T-helper 1 cell (primary cell): ENCODE measurements around the gene ABO.
"Not testable (repeated sequence)": the region's sequence is repeated elsewhere in the genome, so short reads cannot be mapped to it uniquely, and the experiment has no call there.

Experiments used
- DNase-seq, 5 donors: peaks; one replicate each; pipeline ENCODE4 v3.0.0-alpha.2; 2012 to 2020

Gene ABO

DNA sequence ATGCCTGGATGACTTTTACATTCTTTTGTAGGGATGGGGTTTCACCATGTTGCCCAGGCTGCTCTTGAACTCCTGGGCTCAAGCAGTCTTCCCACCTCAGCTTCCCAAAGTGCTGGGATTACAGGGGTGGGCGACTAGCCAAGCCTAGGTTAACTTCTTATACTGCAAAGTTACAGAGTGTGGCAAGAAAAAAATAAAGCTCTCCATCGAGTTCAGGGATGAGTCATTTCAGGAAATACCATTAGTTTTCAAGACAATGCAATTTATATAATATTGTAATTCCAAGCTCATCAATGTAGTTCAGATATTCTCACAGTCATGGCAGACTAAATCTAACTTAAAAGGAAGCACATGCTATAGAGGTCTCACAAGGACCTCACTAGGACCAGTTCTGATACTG lies 11.5 kb upstream of the ABO start:
- DNase-seq, result no peak

DNA sequence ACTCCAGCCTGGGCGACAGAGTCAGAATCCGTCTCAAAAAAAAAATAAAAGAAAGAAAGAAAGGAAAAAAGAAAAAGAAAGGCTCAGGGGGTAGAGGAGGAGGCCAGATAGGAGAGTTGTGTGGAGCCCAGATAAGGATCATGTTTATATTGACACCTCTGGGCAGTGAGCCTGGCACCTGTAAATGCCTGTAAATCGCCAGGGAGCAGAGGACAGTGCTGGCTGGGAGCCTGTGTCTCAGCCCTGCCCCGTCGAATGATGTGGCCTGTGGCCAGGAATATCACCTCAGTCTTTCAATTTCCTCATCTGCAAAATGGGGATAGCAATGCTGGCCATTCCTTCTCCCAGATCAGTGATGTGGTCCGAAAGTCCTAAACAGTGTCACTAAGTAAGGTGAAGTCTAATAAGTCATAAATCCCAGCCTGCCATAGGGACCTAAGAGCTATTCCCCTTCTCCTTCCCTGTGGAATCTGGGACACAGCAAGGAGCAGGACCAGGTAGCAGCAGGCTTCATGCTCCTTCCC lies 10.3 kb upstream of the ABO start:
- DNase-seq, result no peak

DNA sequence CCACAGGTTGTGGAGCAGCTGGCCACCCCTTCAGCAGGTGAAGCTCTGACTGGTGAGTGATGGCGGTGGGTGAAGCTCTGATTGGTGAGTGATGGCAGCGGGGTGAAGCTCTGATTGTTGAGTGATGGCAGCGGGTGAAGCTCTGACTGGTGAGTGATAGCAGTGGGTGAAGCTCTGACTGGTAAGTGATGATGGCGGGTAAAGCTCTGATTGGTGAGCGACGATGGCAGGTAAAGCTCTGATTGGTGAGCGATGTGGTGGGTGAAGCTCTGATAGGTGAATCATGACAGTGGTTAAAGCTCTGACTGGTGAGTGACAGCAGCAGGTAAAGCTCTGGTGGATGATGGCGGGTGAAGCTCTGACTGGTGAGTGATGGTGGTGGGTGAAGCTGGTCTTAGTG lies 9.4 kb upstream of the ABO start:
- no peak for DNase-seq

DNA sequence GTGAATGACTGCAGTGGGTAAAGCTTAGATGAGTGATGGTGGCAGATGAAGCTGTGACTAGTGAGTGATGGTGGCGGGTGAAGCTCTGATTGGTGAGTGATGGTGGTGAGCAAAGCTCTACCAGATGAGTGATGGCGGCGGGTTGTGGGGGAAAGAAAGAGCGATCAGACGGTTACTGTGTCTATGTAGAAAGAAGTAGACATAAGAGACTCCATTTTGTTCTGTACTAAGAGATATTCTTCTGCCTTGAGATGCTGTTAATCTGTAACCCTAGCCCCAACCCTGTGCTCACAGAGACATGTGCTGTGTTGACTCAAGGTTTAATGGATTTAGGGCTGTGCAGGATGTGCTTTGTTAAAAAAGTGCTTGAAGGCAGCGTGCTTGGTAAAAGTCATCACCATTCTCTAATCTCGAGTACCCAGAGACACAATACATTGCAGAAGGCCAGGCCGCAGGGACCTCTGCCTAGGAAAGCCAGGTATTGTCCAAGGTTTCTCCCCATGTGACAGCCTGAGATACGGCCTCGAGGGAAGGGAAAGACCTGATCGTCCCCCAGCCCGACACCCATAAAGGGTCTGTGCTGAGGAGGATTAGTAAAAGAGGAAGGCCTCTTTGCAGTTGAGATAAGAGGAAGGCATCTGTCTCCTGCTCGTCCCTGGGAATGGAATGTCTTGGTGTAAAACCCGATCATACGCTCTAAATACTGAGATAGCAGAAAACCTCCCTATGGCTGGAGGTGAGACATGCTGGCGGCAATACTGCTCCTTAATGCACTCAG lies 8.4 kb upstream of the ABO start:
- not testable (repeated sequence) for DNase-seq

DNA sequence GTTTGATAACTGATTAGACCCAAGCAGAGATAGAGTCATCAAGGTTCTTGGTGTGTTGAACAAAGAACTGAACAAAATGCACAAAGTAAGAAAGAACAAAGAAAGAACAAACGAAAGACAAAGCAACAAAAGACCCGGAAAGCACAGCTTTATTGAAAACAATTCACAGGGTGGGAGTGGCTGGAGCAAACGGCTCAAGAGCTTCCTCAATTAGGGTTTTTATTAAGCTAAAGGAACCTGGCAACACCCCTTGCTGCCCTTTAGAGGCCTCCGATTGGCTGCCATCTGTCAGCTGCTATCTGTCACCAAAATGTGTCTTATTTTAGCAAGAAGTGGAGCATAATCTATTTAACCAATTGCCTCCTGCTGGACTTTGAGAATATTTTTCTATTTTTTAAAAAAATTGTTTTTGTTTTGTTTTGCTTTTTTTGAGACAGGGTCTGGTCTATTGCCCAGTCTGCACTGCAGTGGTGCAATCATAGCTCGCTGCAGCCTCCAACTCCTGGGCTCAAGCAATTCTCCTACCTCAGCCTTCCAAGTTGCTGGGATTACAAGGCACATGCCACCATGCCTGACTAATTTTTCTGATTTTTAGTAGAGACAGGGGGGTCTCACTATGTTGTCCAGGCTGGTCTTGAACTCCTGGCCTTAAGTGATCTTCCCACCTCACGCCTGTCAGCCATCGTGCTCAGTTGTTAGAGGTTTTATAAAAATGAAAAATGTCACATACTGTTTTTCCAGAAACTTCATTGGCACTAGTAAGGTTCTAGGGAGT lies 7.7 kb upstream of the ABO start:
- DNase-seq, result no peak

DNA sequence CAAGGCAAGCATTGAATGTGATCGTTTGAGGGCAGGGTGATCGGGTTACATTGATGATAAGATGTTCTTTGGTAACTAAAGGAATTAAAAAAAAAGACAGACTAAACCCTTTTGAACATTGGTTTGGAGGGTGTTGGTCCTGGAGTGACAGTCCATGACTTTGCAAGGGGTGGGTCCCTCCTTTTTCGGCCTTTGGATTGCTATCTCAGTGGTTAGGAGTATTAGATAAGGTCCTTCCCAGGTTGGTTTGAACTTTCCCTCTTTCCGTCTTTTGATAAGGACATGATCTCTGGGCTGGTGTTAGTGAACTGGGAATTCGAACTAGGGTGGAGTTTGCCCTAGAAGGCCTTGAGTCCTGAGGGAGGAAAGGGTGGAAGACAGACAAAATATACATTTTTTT lies 5.4 kb upstream of the ABO start:
- DNase-seq, result no peak

DNA sequence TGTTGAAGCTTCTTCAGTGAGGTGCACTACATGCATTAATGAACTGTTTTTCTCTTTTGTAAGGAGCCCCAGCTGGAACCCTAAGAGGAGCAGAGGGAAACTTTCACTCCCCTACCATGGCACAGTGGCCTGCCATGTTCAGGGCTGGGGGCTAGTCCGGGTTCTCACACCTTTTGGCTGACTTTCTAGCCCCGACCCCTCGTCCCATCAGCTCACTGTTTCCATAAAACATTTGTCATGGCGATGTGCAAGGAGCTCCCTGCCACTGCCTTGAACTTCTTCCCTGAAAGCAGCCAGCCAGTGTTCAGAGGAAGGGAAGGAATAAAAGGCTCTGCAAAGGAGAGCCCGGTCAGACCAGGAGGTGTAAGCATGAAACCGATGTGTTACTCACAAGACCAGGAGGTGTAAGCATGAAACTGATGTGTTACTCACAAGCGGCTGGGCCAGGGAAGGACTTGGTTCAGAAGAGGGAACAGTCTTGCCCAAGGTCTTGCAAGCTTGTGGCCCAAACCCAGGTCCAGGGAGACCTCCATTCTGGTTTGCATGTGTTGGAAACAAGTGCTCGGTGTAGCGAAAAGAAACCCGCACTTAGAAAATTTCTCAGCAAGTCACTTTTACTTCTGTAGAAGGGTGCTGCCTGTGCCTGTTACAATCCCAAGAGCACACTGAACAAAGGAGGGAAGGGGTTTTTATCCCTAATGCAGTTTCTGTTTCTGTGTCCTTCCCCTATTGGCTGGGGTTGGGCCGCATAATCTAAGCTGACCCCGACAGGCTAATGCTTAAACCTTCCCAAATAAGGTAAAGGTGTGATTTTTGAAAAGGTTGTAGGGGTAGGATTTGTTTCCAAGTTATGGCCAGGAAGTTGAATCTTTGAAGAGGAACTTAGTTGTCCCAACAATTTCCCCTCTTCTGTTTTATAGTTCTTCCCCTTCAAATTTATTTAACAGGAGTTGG lies 3.4 kb upstream of the ABO start:
- no peak for DNase-seq

DNA sequence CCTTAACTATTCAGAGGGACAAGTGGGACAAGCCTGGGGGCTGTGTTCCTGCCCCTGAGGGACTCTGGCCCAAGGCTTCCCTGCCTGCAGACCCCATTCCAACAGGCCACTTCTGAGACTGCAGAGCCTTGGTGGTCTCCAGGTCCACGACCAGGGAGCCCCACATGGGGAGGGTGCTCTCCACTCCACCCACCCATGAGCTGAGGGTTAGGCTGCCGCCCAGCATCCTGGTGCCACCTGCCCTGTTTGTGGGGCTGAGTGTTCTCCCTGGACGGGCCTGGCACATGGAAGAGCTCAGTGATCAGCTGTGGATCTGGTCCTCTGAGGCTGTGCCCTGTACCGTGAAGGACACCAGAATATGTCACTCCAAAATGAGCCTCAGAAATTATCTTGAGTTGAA lies 2.5 kb upstream of the ABO start:
- DNase-seq, result no peak

DNA sequence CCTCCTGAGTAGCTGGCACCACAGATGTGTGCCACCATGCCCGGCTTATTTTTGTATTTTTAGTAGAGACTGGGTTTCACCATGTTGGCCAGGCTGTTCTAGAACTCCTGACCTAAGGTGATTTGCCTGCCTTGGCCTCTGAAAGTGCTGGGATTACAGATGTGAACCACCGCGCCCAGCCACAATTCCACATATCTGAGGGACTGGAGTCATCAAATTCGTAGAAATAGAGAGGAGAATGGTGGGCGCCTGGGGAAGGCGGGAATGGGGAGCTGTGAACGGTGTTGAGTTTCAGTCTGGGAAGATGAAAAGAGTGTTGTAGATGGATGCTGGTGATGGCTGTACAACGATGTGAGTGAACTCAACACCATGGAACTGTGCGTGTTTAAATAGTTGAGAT lies 1.9 kb upstream of the ABO start:
- DNase-seq, result no peak

DNA sequence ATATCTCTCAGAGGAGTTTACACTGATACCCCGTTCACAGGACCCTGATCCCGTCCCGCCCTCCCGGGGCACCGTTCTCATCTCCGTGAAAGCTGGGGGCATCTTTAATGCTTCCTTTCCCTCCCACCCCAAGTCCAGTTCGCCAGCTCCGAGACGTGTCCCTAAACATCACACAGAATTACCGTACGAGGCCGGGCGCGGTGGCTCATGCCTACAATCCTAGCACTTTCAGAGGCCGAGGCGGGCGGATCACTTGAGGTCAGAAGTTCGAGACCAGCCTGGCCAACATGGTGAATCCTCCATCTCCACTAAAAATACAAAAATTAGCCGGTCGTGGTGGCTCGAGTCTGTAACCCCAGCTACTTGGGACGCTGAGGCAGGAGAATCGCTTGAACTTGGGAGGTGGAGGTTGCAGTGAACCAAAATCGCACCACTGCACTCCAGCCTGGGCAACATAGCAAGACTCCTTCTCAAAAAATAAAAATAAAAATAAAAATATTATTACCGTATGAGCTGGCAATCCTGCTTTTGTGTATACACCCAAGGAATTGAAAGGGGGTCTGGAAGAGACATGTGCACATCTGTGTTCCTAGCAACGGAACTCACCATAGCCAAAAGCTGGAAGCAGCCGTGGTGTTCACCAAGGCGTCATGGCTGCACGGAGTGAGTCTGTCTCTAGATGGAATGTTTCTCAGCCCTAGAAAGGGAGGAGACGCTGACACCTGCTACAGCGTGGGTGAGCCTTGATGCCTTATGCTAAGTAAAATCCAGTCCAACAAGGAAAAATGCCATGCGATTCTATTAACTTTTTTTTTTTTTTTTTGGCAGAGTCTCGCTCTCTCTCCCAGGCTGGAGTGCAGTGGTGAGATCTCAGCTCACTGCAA lies 1.2 kb upstream of the ABO start:
- DNase-seq, result no peak

DNA sequence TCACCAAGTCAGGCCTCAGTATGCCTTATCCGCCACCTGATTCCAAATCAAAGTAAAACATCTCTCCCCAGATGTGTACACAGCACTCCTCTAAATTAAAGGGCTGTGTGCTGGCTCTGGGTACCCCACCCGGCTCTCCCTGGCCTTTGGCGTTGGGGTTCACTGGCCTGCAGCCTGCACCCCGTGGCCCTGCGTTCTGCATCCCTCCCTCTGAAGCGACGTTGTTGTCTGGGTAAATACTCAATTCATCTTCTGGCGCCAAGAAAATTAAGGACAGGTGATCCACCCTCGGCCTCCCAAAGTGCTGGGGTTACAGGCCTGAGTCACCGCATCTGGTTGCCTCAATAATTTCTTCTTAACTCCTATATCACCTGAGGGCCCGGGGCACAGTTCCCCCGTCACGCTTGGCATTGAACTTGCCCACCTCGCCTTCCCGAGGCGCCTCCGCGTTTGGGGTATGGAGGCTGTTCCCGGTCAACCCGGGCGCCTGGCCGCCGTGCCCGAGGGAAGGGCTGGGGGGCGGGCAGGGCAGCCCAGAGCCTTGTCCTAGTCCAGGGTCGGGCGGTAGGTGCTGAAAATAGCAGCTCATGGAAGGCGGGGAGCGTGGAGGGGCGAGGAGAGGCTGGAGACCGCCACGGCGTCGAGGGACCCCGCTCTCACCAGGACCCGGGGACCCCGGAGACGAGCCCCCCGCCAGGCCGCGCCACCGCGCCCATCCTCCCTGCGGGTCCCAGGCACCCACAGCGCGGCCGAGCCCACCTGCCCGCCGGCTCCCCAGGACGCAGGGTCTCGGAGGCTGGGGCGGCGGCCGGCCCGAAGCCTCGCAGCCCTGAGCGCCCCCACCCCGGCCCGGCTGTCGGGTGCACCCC lies 531 bp downstream of the ABO start:
- no peak for DNase-seq

DNA sequence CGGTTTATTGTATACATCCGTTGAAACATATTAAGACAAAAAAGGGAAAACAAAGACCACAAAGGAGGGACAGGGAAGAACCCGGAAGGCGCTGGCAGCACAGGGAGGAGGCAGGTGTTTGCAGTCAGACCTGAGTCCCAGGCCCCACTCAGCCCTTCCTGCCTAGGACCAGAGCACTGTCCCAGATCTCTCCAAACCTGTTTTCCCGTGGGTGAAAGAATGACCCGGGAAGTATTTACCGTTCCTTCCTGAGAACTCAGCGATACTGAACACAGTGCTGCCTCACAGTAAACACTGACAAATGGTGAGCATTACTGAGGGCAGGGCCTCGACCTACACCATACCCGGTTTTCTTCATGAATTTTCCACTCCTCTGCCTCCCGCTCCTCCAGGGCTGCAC lies 1.2 kb downstream of the ABO start:
- DNase-seq, result no peak

DNA sequence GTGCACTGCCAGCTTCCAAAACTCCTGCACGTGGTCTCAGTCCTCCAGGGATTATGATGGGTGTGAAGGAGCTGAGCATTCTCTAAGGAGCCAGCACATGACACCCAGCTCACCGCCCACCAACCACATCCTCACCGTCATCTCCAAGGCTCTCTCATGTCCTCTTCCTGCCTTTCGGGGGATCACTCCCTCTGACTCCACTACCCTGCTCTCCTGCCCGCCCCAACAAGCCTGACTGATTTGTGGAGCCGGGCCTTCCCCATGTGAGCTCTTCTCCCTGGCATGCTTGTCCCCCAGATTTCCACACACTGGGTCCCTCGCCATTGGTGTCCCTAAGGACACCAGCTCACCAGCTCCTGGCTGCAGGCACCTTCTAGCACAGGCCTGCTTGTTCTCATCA lies 1.9 kb downstream of the ABO start:
- DNase-seq, result no peak

DNA sequence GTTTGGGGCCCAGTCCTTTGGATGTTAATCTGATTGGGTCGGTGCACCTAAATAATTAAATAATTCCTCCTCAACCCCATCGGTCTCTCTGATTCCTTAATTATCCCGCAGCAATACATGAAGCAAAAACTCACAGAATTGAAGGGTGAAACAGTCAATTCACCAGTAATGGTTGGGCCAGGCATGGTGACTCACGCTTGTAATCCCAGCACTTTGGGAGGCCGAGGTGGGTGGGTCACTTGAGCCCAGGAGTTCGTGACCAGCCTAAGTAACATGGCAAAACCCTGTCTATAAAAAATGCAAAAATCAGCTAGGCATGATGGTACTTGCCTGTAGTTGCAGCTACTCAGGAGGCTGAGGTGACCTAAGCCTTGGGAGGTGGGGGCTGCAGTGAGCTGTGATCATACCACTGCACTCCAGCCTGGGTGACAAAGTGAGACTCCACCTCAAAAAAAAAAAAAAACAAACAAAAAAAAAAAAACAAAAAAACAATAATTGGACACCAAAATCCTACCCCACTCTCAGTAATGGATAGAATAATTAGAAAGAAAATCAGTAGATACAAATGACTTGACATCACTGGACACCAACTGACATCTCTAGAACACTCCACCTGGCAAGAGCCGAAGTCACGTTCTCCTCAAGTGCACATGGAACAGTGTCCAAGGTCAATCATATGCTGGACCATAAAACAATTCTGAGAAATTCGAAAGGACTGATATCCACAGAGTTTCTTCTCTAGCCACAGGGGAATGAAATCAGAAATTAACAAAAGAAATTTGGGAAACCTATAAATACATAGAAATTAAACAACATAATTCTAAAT lies 5.3 kb downstream of the ABO start:
- DNase-seq, result no peak

DNA sequence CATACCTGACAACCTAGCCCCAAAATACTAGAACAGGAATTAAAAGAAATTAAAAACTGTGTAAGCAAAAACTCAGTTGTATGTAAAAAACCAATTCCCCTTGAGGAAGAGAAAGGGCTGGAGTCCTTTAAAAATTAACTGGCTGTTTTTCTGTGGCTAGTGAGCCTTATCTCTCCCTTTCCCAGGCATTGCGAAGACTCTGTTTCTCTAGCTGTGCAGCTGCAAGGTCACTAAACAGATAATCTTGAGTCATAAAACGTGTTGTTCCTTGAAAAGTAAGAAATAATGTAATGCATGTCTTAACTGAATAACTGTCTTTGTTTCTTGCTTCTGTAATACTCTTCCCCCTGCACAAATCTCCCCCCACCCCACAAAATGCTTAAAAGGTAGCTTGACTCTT lies 5.9 kb downstream of the ABO start:
- DNase-seq, result not testable (repeated sequence)

DNA sequence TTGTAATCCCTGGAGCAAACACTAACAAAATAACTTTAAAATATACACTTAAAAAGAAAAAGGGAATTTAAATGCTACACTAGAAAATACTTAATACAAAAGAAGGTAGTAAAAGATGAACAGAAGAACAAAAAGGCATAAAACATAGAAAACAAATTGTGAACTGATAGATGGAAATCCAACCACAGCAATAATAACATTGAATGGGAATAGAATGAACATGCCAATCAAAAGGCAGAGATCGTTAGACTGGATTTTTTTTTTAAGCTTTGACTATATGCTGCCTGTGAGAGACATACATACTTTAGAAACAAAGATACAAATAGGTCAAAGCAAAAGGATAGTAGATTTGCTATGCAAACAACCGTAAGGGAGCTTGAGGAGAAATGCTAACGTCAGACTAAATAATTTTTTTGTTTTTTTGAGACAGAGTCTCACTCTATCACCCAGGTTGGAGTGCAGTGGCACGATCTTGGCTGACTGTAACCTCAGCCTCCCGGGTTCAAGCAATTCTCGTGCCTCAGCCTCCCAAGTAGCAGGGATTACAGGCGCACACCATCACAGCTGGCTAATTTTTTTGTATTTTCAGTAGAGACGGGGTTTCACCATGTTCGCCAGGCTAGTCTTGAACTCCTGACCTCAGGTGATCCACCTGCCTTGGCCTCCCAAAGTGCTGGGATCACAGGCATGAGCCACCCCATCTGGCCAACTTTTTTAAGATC lies 6.5 kb downstream of the ABO start:
- DNase-seq, result no peak

DNA sequence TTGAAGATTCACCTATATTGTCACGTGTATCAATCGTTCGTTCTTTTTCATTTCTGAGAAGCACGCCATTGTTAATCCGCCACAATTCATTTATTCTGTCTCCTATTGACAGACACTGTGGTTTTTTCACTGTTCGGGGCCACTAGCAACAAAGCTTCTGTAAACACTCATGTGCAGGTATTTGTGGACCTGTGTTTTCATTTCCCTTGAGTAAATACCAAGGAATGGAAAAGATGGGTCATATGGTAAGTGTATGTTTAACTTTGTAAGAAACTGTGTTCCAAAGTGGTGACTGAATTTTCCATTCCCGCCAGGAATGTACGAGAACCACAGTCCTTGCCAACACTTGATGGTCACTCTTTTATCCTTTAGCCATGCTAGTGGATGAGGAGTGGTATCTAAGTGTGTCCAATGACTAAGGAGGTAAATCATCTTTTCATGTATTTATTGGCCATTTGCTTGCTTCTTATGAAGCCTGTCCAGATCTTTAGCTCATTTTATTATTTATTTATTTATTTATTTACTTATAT lies 10.7 kb downstream of the ABO start:
- no peak for DNase-seq

DNA sequence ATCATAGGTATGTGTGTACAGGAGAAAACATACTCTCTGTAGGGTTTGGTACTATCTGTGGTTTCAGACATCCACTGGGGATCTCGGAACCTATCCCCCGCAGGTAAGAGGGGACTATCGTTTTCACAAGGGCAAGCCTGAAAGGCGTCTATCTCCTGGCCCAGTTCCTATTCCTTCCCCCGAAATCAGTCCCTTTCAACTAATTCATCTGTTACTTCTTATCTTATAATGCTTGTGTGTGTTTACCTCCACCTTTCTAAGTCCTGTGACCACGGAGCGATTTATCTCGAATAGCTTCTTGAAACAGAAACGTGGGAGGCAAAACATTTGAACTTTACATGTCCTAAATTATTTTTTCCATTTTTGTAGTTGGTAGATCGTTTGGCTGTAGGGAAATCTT lies 11.4 kb downstream of the ABO start:
- no peak for DNase-seq

DNA sequence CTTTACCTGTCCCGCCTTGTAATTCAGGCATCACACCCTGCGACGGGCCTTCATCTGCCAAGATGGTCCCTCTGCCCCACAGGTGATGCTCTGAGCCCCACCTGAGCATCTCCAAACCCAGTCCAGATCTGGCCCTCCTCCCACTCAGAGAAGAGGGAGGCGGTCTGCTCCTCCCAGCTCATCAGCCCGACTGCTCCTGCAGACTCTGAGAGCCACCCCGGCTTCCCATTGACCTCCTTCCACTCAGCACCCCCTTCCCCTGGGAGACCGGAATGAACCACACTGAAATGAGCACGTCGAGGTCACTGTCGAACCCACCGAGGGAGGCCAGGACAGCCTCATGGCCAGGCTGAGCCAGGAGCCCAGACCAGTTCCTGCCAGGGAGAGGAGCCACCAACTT lies 12.8 kb downstream of the ABO start:
- no peak for DNase-seq
